GM12891 (cell line): Measurements from ENCODE around the gene PAIP2.

Experiments
- PAX5 ChIP-seq: IDR thresholded peaks from 2 replicates; pipeline ENCODE4 v1.6.1; 2011; ENCODE audit warnings: low read length, moderate library complexity, mild to moderate bottlenecking; ENCODE audit not compliant: insufficient read depth, severe bottlenecking
- POLR2A ChIP-seq: IDR thresholded peaks from 2 replicates; pipeline ENCODE4 v1.6.1; 2011; ENCODE audit warnings: low read depth, low read length, control low read depth
- POLR2AphosphoS5 ChIP-seq: IDR thresholded peaks from 2 replicates; pipeline ENCODE4 v1.6.1; 2011; ENCODE audit warnings: low read depth, low read length, control low read depth
- SPI1 ChIP-seq: IDR thresholded peaks from 2 replicates; pipeline ENCODE4 v1.6.1; 2011; ENCODE audit warnings: low read depth, low read length, control low read depth
- TAF1 ChIP-seq: IDR thresholded peaks from 2 replicates; pipeline ENCODE4 v1.6.1; 2011; ENCODE audit warnings: low read depth, low read length, control low read depth

DNA sequence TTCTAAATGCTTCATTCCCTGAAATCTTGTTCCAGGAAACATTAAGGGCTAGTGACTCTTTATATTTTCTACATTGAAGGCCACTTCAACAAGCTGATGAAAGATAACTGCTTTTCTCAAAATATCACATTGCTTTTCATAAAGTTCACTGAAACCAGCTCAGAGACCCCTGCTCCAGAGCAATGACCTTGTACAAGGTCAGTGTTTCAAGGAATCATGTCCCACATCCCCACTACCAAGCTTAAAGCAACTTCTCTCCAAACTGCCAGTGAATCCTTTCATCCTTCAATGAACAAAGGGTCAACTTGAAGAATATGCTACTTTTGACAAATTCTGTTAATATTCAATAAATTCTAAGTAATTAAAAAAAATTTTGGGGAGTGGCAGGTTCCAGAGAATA is 74.2 kb downstream of the PAIP2 start:
- no peak for TF ChIP-seq POLR2A
- TF ChIP-seq TAF1: no peak
- no peak for TF ChIP-seq POLR2AphosphoS5
- no peak for TF ChIP-seq PAX5
- TF ChIP-seq SPI1: no peak
